HUES6 (cell line): ENCODE results near the gene C2orf74.
"Not testable (repeated sequence)": the region's sequence is repeated elsewhere in the genome, so short reads cannot be mapped to it uniquely, and the experiment has no call there.

Experiments
- H3K27ac ChIP-seq: 2 replicates; pipeline ENCODE4 v1.7.0; 2013; ENCODE audit warnings: low read depth, mild to moderate bottlenecking, low read length, inconsistent platforms
- H3K27me3 ChIP-seq: 2 replicates; pipeline ENCODE4 v1.6.1; 2013; ENCODE audit warnings: low read length; ENCODE audit not compliant: control insufficient read depth, insufficient read depth
- H3K36me3 ChIP-seq: 2 replicates; pipeline ENCODE4 v1.6.1; 2013; ENCODE audit warnings: low read length; ENCODE audit not compliant: control insufficient read depth, insufficient read depth
- H3K4me1 ChIP-seq: 2 replicates; pipeline ENCODE4 v1.6.1; 2013; ENCODE audit warnings: low read length; ENCODE audit not compliant: control insufficient read depth, insufficient read depth
- H3K4me3 ChIP-seq: 2 replicates; pipeline ENCODE4 v1.5.1; 2013; ENCODE audit warnings: low read depth, low read length
- H3K9ac ChIP-seq: one replicate; pipeline ENCODE4 v1.6.1; 2013; ENCODE audit warnings: mild to moderate bottlenecking, low read length
- H3K9me3 ChIP-seq: 2 replicates; pipeline ENCODE4 v1.6.1; 2013; ENCODE audit warnings: low read depth, low read length; ENCODE audit not compliant: control insufficient read depth, insufficient read depth

C2orf74 gene

GRCh38 chr2:61182059-61182383 lies 20.0 kb downstream of the C2orf74 start:
- Histone ChIP-seq H3K9me3 (no peaks in the 10 kb centered on the region), H3K27me3 (no peaks in the 10 kb centered on the region), H3K36me3 (peaks cover 81% of the 10 kb centered on the region), H3K4me3 (no peak overlapping the region), H3K4me1 (peaks cover 27% of the 10 kb centered on the region), H3K9ac (no peak overlapping the region), H3K27ac (no peak overlapping the region)

- peaks cover 19% of the 10 kb centered on the region; the same call in 1 of the 2 replicates for H3K4me1 ChIP-seq
- no peaks in the 10 kb centered on the region for H3K9me3 ChIP-seq
- H3K9ac ChIP-seq = no peak overlapping the region
- no peaks in the 10 kb centered on the region for H3K27me3 ChIP-seq
- H3K4me3 ChIP-seq = no peak overlapping the region
- H3K36me3 ChIP-seq = peaks cover 99% of the 10 kb centered on the region
- no peak overlapping the region for H3K27ac ChIP-seq
Observed at GRCh38 chr2:61183795-61184194, 21.8 kb downstream of the C2orf74 start.

- Histone ChIP-seq H3K4me1 (peaks cover 14% of the 10 kb centered on the region; the same call in 1 of the 2 replicates), H3K27me3 (no peaks in the 10 kb centered on the region), H3K27ac (no peak overlapping the region), H3K36me3 (peaks cover 98% of the 10 kb centered on the region), H3K4me3 (no peak overlapping the region), H3K9me3 (no peaks in the 10 kb centered on the region), H3K9ac (no peak overlapping the region)
Observed at GRCh38 chr2:61184263-61184662, 22.3 kb downstream of the C2orf74 start.

GRCh38 chr2:61185231-61185728 lies 23.3 kb downstream of the C2orf74 start:
- H3K36me3 ChIP-seq = peaks cover 98% of the 10 kb centered on the region
- no peak overlapping the region for H3K27ac ChIP-seq
- H3K4me1 ChIP-seq = peaks cover 7% of the 10 kb centered on the region; the same call in 1 of the 2 replicates
- H3K9me3 ChIP-seq = no peaks in the 10 kb centered on the region
- H3K4me3 ChIP-seq = no peak overlapping the region
- H3K27me3 ChIP-seq = no peaks in the 10 kb centered on the region
- H3K9ac ChIP-seq = no peak overlapping the region

- Histone ChIP-seq H3K27me3 (no peaks in the 10 kb centered on the region), H3K36me3 (peaks cover 97% of the 10 kb centered on the region), H3K27ac (no peak overlapping the region), H3K9me3 (no peaks in the 10 kb centered on the region), H3K4me1 (peaks cover 7% of the 10 kb centered on the region; the same call in 1 of the 2 replicates), H3K9ac (no peak overlapping the region), H3K4me3 (no peak overlapping the region)
Observed at GRCh38 chr2:61187085-61187484, 25.1 kb downstream of the C2orf74 start.

GRCh38 chr2:61193670-61194561 lies 31.9 kb downstream of the C2orf74 start:
- no peak overlapping the region for H3K27ac ChIP-seq
- H3K4me3 ChIP-seq = no peak overlapping the region
- H3K9ac ChIP-seq = no peak overlapping the region
- H3K4me1 ChIP-seq = no peaks in the 10 kb centered on the region
- peaks cover 49% of the 10 kb centered on the region for H3K36me3 ChIP-seq
- H3K9me3 ChIP-seq = no peaks in the 10 kb centered on the region
- H3K27me3 ChIP-seq = no peaks in the 10 kb centered on the region

- not testable (repeated sequence) for H3K9me3 ChIP-seq, H3K9ac ChIP-seq, H3K4me3 ChIP-seq, H3K4me1 ChIP-seq, H3K27ac ChIP-seq, H3K27me3 ChIP-seq
- peaks cover 43% of the 10 kb centered on the region for H3K36me3 ChIP-seq
Observed at GRCh38 chr2:61194646-61195045, 32.7 kb downstream of the C2orf74 start.

GRCh38 chr2:61196671-61197070 lies 34.7 kb downstream of the C2orf74 start:
- Histone ChIP-seq H3K27me3 (no peaks in the 10 kb centered on the region), H3K27ac (no peak overlapping the region), H3K36me3 (peaks cover 36% of the 10 kb centered on the region), H3K4me3 (no peak overlapping the region), H3K9ac (no peak overlapping the region), H3K4me1 (no peaks in the 10 kb centered on the region), H3K9me3 (no peaks in the 10 kb centered on the region)

GRCh38 chr2:61205132-61205531 lies 43.1 kb downstream of the C2orf74 start:
- H3K4me3 ChIP-seq = no peak overlapping the region
- no peaks in the 10 kb centered on the region for H3K27me3 ChIP-seq
- H3K4me1 ChIP-seq = no peaks in the 10 kb centered on the region
- no peaks in the 10 kb centered on the region for H3K9me3 ChIP-seq
- H3K36me3 ChIP-seq = peaks cover 91% of the 10 kb centered on the region
- H3K27ac ChIP-seq = no peak overlapping the region
- H3K9ac ChIP-seq = no peak overlapping the region

- H3K4me1 ChIP-seq = no peaks in the 10 kb centered on the region
- no peak overlapping the region for H3K4me3 ChIP-seq
- H3K27ac ChIP-seq = no peak overlapping the region
- H3K9me3 ChIP-seq = no peaks in the 10 kb centered on the region
- H3K9ac ChIP-seq = no peak overlapping the region
- H3K27me3 ChIP-seq = no peaks in the 10 kb centered on the region
- peaks cover 92% of the 10 kb centered on the region for H3K36me3 ChIP-seq
Observed at GRCh38 chr2:61210332-61210981, 48.5 kb downstream of the C2orf74 start.

GRCh38 chr2:61214171-61214570 lies 52.2 kb downstream of the C2orf74 start:
- H3K4me3 ChIP-seq = no peak overlapping the region
- H3K9ac ChIP-seq = no peak overlapping the region
- H3K36me3 ChIP-seq = peaks cover 80% of the 10 kb centered on the region
- H3K27ac ChIP-seq = no peak overlapping the region
- H3K9me3 ChIP-seq = no peaks in the 10 kb centered on the region
- no peaks in the 10 kb centered on the region for H3K4me1 ChIP-seq
- H3K27me3 ChIP-seq = no peaks in the 10 kb centered on the region
